ENCODE results near the gene PICALM.

DNA sequence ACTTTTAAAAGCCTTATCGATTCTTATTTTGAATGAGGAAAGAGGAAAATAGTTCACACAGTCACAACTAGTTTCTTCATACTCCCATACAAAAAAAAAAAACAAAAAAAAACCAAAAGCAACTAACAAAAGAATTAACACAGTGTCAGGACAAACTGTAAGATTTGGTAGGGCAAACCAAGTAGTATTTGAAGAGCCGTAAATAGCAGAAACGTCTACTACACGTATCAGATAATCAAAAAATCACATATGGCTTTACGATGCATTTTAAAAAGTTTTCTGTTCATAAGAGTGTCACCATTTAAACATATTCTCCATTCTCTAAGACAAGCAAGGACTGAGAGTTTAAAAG is 2.3 kb downstream of the PICALM start:
- TF ChIP-seq EGR1 (IDR thresholded peaks at IDR 0.05; ENCODE audit: low read depth in 2 of 2) (no peak), RAD21 (IDR thresholded peaks at IDR 0.05) (no peak), CTCF (IDR thresholded peaks at IDR 0.05; ENCODE audit: low read depth, low read length, missing input control) (no peak), TAF1 (conservative IDR thresholded peaks at IDR 0.05) (no peak), YY1 (IDR thresholded peaks at IDR 0.05) (no peak), SP1 (IDR thresholded peaks at IDR 0.05) (no peak), MAX (IDR thresholded peaks at IDR 0.05) (no peak), GABPA (IDR thresholded peaks at IDR 0.05 in 1 of 2, conservative IDR thresholded peaks at IDR 0.05 in 1 of 2) (no peak), ZBTB33 (IDR thresholded peaks at IDR 0.05) (no peak), JUND (IDR thresholded peaks at IDR 0.05) (no peak)
- TF ChIP-seq, protein P1, sequence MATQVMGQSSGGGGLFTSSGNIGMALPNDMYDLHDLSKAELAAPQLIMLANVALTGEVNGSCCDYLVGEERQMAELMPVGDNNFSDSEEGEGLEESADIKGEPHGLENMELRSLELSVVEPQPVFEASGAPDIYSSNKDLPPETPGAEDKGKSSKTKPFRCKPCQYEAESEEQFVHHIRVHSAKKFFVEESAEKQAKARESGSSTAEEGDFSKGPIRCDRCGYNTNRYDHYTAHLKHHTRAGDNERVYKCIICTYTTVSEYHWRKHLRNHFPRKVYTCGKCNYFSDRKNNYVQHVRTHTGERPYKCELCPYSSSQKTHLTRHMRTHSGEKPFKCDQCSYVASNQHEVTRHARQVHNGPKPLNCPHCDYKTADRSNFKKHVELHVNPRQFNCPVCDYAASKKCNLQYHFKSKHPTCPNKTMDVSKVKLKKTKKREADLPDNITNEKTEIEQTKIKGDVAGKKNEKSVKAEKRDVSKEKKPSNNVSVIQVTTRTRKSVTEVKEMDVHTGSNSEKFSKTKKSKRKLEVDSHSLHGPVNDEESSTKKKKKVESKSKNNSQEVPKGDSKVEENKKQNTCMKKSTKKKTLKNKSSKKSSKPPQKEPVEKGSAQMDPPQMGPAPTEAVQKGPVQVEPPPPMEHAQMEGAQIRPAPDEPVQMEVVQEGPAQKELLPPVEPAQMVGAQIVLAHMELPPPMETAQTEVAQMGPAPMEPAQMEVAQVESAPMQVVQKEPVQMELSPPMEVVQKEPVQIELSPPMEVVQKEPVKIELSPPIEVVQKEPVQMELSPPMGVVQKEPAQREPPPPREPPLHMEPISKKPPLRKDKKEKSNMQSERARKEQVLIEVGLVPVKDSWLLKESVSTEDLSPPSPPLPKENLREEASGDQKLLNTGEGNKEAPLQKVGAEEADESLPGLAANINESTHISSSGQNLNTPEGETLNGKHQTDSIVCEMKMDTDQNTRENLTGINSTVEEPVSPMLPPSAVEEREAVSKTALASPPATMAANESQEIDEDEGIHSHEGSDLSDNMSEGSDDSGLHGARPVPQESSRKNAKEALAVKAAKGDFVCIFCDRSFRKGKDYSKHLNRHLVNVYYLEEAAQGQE (IDR thresholded peaks at IDR 0.05), result no peak
- TF ChIP-seq, protein P2, sequence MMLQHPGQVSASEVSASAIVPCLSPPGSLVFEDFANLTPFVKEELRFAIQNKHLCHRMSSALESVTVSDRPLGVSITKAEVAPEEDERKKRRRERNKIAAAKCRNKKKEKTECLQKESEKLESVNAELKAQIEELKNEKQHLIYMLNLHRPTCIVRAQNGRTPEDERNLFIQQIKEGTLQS (IDR thresholded peaks at IDR 0.05), result no peak

Data from liver (tissue), 3 donors.